Kidney epithelial cell (primary cell): ENCODE results near the gene BATF. TPM values are rescaled to one million over a fixed set of nuclear protein-coding genes. Genes with fewer than 3 reads are reported as not detected.
A peak's percentile ranks its signal among the peaks of the same experiment; 100 is the strongest.

ENCODE experiments used
- DNase-seq: peaks from one replicate; pipeline ENCODE4 v3.0.0-alpha.2; 2010; ENCODE audit warnings: low read depth
- H3K27me3 ChIP-seq: 2 replicates; pipeline ENCODE4 v1.6.0; 2011; ENCODE audit warnings: low read length; ENCODE audit not compliant: control insufficient read depth, insufficient read depth
- H3K36me3 ChIP-seq: 2 replicates; pipeline ENCODE4 v1.5.1; 2011; ENCODE audit warnings: low read length; ENCODE audit not compliant: control insufficient read depth, insufficient read depth
- H3K4me3 ChIP-seq: 2 replicates; pipeline ENCODE4 v1.5.1; 2011; ENCODE audit warnings: low read depth, mild to moderate bottlenecking, control low read depth, low read length
- CTCF ChIP-seq: IDR thresholded peaks from 2 replicates; pipeline ENCODE4 v1.5.1; 2011; ENCODE audit warnings: mild to moderate bottlenecking, moderate library complexity, low read length, control low read depth, inconsistent platforms; ENCODE audit not compliant: insufficient read depth, poor library complexity, severe bottlenecking
- total RNA-seq: library from RNA; depleted of rRNA; stranded (reverse); fragments of >200 nt; gene quantifications from 2 replicates; pipeline ENCODE4 v1.2.3, GENCODE V29; 2015

BATF gene
- total RNA-seq, 1 donor from 2014 or later = not detected

DNA sequence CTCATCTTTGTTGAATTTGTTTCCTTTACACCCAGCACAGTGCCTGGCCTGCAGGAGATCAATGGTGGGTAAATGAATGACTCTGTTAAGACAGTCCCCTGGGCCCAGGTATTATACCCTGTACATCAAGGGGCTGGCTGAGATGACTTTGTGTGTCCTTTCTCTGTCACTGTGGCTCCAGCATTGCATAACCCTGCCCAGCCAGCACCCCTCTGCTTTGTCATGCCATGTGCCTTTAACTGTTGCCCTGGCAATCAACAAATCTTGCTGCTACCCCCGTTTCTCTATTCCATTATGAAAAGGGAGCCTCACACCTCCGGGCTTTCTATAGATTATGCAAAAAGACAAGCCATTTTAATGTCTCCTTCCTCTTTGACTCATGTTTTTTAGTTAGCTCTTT is 48.5 kb downstream of the BATF start:
- Histone ChIP-seq H3K27me3 (peaks cover 6% of the 10 kb centered on the region), H3K4me3 (no peak overlapping the region), H3K36me3 (no peaks in the 10 kb centered on the region)
- TF ChIP-seq CTCF = no peak
- no peak for DNase-seq

- no peak for DNase-seq
- peaks cover 6% of the 10 kb centered on the region for H3K27me3 ChIP-seq
- no peaks in the 10 kb centered on the region for H3K36me3 ChIP-seq
- TF ChIP-seq CTCF = no peak
- H3K4me3 ChIP-seq = no peak overlapping the region
Measured at GRCh38 chr14:75572104-75572503, 49.8 kb downstream of the BATF start.

DNA sequence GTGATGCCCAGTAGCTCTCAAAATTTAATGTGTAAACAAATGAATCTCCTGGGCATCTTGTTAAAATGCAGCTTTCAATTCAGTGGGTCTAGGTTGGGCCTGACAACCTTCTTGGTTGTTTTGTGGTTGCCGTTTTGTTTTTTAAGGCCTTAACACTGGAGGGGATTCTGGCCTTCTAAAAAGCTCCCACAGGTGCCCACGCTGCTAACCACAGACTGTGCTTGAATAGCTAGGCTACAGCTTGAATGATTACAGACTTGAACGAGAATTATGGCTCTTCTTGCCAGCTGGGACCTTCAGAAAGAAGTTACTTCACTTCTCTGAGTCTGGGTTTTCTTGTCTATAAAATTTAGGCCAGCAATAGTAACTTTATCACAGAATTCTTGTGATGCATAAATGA is 54.8 kb downstream of the BATF start:
- TF ChIP-seq CTCF = no peak
- no peaks in the 10 kb centered on the region for H3K36me3 ChIP-seq
- DNase-seq = no peak
- H3K4me3 ChIP-seq = no peak overlapping the region
- peaks cover 4% of the 10 kb centered on the region for H3K27me3 ChIP-seq

DNA sequence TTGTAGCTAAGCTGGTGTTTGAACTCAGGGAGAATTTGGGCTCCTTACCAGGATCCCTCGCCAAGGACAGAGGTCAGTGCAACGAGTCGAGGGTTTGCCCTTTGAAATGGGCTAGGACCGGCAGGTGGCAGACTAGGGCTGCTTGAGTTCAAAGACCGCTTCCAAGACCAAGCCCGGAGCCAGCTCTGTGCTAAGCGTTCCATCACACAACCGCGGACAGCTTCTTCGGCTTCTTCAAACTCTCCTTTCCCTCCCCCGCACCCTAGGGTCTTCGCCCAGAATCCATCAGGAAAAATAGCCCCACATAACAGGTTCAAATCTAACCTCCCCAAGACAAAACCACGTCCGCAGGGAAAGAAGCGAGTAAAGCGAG is 55.4 kb downstream of the BATF start:
- Histone ChIP-seq H3K4me3 (peak overlapping the region; percentile 47), H3K27me3 (peaks cover 4% of the 10 kb centered on the region), H3K36me3 (no peaks in the 10 kb centered on the region)
- peak; percentile 51 for DNase-seq
- TF ChIP-seq CTCF = peak; percentile 80

DNA sequence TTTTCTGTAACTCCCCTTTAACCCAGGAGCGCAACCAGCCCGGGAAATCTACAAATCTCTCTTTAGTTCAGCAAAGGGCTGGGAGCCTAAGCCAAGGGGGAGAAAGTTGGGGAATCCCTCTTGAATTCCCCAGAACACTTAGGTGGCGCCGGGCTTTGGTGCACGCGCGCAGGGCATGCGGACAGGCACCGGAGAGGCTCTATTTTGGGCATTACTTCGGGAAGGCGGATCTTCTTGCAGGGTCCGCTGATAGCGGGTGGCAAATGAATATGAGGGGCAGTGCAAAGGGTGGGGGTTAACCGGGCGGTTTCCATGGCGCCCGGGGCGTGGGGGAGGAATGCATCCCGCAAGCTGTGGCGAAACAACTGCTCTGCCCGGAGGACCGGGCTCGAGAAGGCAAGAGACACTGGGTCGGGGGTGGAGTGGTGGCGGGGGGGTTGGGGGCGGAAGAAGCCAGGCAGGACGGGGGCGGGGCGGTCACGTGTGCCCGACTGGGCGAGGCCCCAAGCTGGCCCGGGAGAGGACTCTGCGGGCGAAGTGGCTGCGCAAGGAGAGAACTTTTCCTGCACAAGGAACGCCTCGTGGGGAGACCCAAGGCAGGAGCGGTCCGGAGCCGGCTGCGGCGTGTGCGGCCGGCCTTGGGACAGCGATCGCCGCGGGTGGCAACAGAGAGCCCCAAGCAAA is 56.0 kb downstream of the BATF start, which contains the start of gene FLVCR2:
Gene FLVCR2 (plus strand): TSS at position 519 of the 684 bp plus-strand sequence. CDS start 353 bp downstream, outside the sequence.
- no peak for TF ChIP-seq CTCF
- H3K4me3 ChIP-seq = peak within 1 kb of the TSS; percentile 47
- DNase-seq = peak; percentile 12
- peaks cover 4% of the 10 kb centered on the region for H3K27me3 ChIP-seq
- H3K36me3 ChIP-seq = no peaks in the 10 kb centered on the region
